ENCODE results near the gene PTOV1. TPM values are rescaled to one million over a fixed set of nuclear protein-coding genes. Genes with fewer than 3 reads are reported as not detected.

The PTOV1 gene
- total and polyA plus RNA-seq, 4 donors: 38.0 to 52.3 (median 41.3) TPM

DNA sequence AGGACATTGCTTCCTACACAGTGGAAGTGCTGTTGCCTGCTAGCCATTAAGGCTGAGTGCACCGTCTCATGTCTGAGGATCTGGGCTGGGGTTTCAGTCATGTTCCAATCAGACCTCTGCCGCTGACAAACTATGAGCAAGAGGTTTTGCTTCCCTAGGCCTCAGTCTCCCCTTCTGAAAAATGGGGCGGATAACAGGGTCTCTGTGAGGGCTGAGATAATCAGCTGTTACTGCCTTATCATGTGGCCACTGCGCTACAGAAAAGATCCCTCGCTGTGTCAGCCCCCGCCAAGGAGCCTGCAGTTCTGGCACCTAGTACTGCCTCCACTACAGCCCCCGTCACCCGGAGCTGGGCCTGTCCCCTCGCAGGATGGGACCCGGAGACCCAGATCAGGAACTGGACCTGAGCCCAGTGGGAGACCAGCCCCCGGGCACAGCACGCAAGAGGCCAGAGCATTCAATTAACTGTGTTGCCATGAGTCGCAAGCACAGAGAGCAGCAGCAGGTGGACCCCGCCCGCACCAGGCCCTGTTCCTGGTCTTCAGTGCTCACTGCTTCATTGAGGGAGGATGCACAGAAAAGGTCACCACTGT is 19.4 kb downstream of the PTOV1 start:
- DNase-seq (ENCODE audit: low spot score): peak; percentile 55
- peak overlapping the region; percentile 43 to 54 for H3K9ac ChIP-seq (ENCODE audit: low read depth in 1 of 2, low read length in 2 of 2)
- no peaks in the 10 kb centered on the region for H3K9me3 ChIP-seq (ENCODE audit: control insufficient read depth in 4 of 4, low read length in 3 of 4)
- no peaks in the 10 kb centered on the region for H3K36me3 ChIP-seq (ENCODE audit: control insufficient read depth in 4 of 4, insufficient read depth in 3 of 4, low read depth in 1 of 4, low read length in 3 of 4)
- whole genome bisulfite sequencing: 84% methylated on average over 15 of the region's 15 CpGs
- peaks cover 12 to 47% (median 33%) of the 10 kb centered on the region in 4 donors for H3K4me1 ChIP-seq (ENCODE audit: control insufficient read depth in 4 of 4, insufficient read depth in 4 of 4, low read length in 3 of 4)
- TF ChIP-seq FOXA1 (IDR thresholded peaks at IDR 0.05): no peak
- TF ChIP-seq, protein P1, sequence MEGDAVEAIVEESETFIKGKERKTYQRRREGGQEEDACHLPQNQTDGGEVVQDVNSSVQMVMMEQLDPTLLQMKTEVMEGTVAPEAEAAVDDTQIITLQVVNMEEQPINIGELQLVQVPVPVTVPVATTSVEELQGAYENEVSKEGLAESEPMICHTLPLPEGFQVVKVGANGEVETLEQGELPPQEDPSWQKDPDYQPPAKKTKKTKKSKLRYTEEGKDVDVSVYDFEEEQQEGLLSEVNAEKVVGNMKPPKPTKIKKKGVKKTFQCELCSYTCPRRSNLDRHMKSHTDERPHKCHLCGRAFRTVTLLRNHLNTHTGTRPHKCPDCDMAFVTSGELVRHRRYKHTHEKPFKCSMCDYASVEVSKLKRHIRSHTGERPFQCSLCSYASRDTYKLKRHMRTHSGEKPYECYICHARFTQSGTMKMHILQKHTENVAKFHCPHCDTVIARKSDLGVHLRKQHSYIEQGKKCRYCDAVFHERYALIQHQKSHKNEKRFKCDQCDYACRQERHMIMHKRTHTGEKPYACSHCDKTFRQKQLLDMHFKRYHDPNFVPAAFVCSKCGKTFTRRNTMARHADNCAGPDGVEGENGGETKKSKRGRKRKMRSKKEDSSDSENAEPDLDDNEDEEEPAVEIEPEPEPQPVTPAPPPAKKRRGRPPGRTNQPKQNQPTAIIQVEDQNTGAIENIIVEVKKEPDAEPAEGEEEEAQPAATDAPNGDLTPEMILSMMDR (IDR thresholded peaks at IDR 0.05; ENCODE audit: low read depth, low read length, missing input control): no peak
- TF ChIP-seq, protein P2, sequence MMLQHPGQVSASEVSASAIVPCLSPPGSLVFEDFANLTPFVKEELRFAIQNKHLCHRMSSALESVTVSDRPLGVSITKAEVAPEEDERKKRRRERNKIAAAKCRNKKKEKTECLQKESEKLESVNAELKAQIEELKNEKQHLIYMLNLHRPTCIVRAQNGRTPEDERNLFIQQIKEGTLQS (IDR thresholded peaks at IDR 0.05): no peak
- TF ChIP-seq YY1 (IDR thresholded peaks at IDR 0.05): no peak
- TF ChIP-seq TAF1 (conservative IDR thresholded peaks at IDR 0.05): no peak
- no peak for TF ChIP-seq GABPA (IDR thresholded peaks at IDR 0.05 in 1 of 2, conservative IDR thresholded peaks at IDR 0.05 in 1 of 2)
- no peak for TF ChIP-seq EGR1 (IDR thresholded peaks at IDR 0.05; ENCODE audit: low read depth in 2 of 2)
- TF ChIP-seq, protein P3, sequence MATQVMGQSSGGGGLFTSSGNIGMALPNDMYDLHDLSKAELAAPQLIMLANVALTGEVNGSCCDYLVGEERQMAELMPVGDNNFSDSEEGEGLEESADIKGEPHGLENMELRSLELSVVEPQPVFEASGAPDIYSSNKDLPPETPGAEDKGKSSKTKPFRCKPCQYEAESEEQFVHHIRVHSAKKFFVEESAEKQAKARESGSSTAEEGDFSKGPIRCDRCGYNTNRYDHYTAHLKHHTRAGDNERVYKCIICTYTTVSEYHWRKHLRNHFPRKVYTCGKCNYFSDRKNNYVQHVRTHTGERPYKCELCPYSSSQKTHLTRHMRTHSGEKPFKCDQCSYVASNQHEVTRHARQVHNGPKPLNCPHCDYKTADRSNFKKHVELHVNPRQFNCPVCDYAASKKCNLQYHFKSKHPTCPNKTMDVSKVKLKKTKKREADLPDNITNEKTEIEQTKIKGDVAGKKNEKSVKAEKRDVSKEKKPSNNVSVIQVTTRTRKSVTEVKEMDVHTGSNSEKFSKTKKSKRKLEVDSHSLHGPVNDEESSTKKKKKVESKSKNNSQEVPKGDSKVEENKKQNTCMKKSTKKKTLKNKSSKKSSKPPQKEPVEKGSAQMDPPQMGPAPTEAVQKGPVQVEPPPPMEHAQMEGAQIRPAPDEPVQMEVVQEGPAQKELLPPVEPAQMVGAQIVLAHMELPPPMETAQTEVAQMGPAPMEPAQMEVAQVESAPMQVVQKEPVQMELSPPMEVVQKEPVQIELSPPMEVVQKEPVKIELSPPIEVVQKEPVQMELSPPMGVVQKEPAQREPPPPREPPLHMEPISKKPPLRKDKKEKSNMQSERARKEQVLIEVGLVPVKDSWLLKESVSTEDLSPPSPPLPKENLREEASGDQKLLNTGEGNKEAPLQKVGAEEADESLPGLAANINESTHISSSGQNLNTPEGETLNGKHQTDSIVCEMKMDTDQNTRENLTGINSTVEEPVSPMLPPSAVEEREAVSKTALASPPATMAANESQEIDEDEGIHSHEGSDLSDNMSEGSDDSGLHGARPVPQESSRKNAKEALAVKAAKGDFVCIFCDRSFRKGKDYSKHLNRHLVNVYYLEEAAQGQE (IDR thresholded peaks at IDR 0.05): no peak
- TF ChIP-seq, protein P4, sequence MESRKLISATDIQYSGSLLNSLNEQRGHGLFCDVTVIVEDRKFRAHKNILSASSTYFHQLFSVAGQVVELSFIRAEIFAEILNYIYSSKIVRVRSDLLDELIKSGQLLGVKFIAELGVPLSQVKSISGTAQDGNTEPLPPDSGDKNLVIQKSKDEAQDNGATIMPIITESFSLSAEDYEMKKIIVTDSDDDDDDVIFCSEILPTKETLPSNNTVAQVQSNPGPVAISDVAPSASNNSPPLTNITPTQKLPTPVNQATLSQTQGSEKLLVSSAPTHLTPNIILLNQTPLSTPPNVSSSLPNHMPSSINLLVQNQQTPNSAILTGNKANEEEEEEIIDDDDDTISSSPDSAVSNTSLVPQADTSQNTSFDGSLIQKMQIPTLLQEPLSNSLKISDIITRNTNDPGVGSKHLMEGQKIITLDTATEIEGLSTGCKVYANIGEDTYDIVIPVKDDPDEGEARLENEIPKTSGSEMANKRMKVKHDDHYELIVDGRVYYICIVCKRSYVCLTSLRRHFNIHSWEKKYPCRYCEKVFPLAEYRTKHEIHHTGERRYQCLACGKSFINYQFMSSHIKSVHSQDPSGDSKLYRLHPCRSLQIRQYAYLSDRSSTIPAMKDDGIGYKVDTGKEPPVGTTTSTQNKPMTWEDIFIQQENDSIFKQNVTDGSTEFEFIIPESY (IDR thresholded peaks at IDR 0.05): no peak
- no peak for TF ChIP-seq SP1 (IDR thresholded peaks at IDR 0.05)
- H3K4me3 ChIP-seq (ENCODE audit: low read depth in 1 of 3, low read length in 3 of 3): peak overlapping the region; percentile 46 to 66 (median 56)
- no peaks in the 10 kb centered on the region for H3K27me3 ChIP-seq (ENCODE audit: control insufficient read depth in 4 of 4, insufficient read depth in 4 of 4, low read length in 3 of 4)
- H3K27ac ChIP-seq (ENCODE audit: low read depth in 1 of 2, low read length in 2 of 2): peak overlapping the region; percentile 65 to 86

DNA sequence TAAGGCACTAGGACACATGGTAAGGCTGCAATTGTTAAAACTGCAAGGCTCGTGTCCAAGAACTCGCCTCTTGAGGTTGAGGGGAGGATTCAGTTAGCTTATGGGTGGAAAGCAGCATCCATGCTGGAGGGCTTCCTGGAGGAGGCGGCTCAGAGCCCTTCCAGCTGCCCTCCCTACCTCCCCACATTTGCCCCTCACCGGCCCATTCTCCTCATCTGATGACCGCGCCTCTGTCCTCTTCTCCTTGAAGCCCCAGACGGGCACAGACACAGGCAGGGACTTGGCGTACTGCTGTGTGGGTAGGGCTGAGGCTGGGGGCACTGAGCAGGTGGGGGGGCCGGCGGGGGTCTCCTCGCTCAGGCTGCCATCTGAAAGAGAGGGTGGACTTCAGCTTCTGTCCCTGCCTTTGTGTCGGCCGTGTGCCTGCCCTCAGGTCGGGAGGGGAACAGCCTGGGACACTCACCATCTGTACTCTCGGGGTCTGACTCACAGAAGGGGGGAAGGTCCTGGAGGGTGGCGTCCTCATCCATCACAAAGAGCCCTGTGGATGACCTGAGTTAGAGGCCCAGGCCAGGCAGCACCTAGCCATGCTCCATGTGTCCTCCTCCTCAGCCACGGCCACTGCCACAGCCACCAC is 20.5 kb downstream of the PTOV1 start:
- DNase-seq (ENCODE audit: low spot score): no peak
- Histone ChIP-seq H3K9me3 (ENCODE audit: control insufficient read depth in 4 of 4, low read length in 3 of 4) (no peaks in the 10 kb centered on the region), H3K27me3 (ENCODE audit: control insufficient read depth in 4 of 4, insufficient read depth in 4 of 4, low read length in 3 of 4) (no peaks in the 10 kb centered on the region), H3K27ac (ENCODE audit: low read depth in 1 of 2, low read length in 2 of 2) (no peak overlapping the region), H3K4me1 (ENCODE audit: control insufficient read depth in 4 of 4, insufficient read depth in 4 of 4, low read length in 3 of 4) (peaks cover 6 to 42% (median 30%) of the 10 kb centered on the region in 4 donors), H3K4me3 (ENCODE audit: low read depth in 1 of 3, low read length in 3 of 3) (no peak overlapping the region), H3K9ac (ENCODE audit: low read depth in 1 of 2, low read length in 2 of 2) (no peak overlapping the region), H3K36me3 (ENCODE audit: control insufficient read depth in 4 of 4, insufficient read depth in 3 of 4, low read depth in 1 of 4, low read length in 3 of 4) (no peaks in the 10 kb centered on the region)
- no peak for TF ChIP-seq FOXA1 (IDR thresholded peaks at IDR 0.05)
- TF ChIP-seq HNF4G (IDR thresholded peaks at IDR 0.05): no peak
- TF ChIP-seq SP1 (IDR thresholded peaks at IDR 0.05): no peak
- no peak for TF ChIP-seq RXRA (IDR thresholded peaks at IDR 0.05)
- no peak for TF ChIP-seq NR2F2 (IDR thresholded peaks at IDR 0.05)
- TF ChIP-seq YY1 (IDR thresholded peaks at IDR 0.05): no peak
- TF ChIP-seq, protein P1 (IDR thresholded peaks at IDR 0.05; ENCODE audit: low read depth, low read length, missing input control): no peak
- no peak for TF ChIP-seq GABPA (IDR thresholded peaks at IDR 0.05 in 1 of 2, conservative IDR thresholded peaks at IDR 0.05 in 1 of 2)
- TF ChIP-seq FOXA2 (IDR thresholded peaks at IDR 0.05): no peak
- no peak for TF ChIP-seq JUND (IDR thresholded peaks at IDR 0.05)
- TF ChIP-seq EGR1 (IDR thresholded peaks at IDR 0.05; ENCODE audit: low read depth in 2 of 2): no peak
- 94% methylated on average over 17 of the region's 17 CpGs for WGBS
